ENCODE results near the gene TBCE.

DNA sequence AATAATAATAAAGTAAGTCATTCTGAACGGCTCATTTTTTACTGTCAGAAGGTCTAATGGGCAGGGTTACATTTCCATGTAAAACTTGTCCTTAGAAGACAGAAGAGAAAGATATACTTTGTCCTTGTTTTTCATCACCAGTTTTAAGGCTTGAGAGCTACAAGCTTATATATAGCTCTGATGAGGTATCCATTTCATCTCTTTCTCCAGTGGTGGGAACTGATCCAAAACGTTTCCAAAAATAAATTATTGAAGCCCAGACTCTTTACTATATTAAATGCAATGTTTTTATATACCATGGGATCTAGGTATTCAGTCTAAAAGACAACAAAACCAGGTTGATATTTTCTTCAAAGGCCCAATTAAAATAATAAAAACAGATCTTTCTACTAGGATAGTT lies 128.3 kb downstream of the TBCE start:
- TF ChIP-seq CTCF (conservative IDR thresholded peaks at IDR 0.05; ENCODE audit: low read depth, low read length), result no peak
- no peak for TF ChIP-seq EZH2 (IDR thresholded peaks at IDR 0.05; ENCODE audit: low read length, unreplicated experiment)
- no peak for TF ChIP-seq EZH2phosphoT487 (IDR thresholded peaks at IDR 0.05; ENCODE audit: borderline replicate concordance, low read length)

Measured in PC-3 (cell line).